Measurements from ENCODE around the gene ZNF227.
"Not testable (repeated sequence)": the region's sequence is repeated elsewhere in the genome, so short reads cannot be mapped to it uniquely, and the experiment has no call there.

The ZNF227 gene

DNA sequence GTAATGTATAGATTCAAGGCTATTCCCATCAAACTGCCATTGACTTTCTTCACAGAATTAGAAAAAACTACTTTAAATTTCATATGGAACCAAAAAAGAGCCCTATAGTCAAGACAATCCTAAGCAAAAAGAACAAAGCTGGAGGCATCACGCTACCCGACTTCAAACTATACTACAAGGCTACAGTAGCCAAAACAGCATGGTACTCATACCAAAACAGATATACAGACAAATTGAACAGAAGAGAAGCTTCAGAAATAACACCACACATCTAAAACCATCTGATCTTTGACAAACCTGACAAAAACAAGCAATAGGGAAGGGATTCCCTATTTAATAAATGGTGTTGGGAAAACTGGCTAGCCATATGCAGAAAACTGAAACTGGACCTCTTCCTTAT, 40.0 kb downstream of the ZNF227 start:
- not testable (repeated sequence) for DNase-seq (ENCODE audit: low read depth)

DNA sequence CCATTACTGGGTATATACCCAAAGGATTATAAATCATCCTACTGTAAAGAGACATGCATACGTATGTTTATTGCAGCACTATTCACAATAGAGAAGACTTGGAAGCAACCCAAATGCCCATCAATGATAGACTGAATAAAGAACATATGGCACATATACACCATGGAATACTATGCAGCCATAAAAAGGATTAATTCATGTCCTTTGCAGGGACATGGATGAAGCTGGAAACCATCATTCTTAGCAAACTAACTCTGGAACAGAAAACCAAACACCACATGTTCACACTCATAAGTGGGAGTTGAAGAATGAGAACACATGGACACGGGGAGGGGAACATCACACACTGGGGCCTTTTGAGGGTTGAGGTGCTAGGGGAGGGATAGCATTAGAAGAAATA, 41.1 kb downstream of the ZNF227 start:
- not testable (repeated sequence) for DNase-seq (ENCODE audit: low read depth)

DNA sequence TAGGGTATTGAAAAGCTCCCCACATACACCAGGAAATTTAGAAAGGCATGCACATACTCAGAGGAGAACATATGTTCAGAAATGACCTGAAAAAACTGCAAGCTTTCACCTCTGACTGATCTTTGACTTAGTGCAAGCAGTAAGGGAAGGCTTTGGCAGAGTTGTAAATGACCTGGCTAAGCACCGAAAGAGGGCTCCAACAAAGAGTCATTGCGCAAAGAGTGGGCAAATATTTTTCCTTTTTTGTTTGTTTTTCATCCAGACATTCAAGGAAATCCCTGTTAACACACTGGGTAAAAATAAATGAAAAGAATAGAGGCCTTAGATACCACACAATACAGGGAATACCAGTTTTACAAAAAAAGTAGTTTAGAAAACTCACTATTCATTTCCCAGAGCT, 42.2 kb downstream of the ZNF227 start:
- no peak for DNase-seq (ENCODE audit: low read depth)

DNA sequence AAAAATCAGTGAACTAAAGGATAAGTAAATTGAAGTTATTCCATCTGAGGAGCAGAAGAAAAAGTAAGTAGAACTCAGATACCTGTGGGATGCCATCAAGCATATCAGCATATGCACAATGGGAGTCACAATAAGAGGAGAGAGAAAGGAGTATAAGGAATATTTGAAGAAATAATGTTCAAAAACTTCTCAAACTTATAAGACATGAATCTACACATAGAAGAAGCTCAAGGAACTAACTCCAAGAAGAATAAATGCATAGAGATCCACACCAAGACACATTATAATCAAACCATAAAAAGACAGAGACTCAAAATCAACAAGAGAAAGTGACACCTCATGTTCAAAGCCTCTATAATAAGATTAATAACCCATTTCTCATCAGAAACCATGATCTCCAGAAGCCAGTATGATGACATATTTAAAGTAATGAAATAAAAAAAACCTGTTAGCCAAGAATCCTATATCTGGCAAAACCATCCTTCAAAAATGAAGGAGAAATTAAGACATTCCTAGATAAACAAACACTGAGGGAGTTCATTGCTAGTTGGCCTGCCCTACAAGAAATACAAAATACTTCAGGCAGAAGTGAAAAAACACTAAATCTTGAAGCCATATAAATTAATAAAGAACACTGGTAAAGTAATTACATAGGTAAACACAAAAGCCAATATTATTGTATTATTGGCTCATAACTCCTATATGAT, 43.5 kb downstream of the ZNF227 start:
- DNase-seq (ENCODE audit: low read depth), result no peak

DNA sequence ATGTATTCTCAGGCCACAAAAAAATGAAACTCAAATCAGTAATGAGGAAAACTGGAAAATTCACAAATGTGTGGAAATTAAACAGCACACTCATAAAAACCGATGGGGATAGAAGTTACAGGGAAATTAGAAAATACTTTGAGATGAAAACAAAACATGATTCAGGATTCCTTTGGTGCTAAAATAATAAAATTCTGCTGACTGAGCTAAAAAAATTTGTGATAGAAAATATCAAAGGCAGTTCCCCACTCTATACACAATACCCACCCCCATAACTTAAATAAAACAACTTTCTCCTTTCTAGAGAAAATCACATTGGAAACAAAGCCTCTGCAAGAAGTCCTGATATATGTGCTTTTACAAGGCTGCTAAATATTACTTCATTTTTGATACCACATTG, 45.8 kb downstream of the ZNF227 start:
- no peak for DNase-seq (ENCODE audit: low read depth)

DNA sequence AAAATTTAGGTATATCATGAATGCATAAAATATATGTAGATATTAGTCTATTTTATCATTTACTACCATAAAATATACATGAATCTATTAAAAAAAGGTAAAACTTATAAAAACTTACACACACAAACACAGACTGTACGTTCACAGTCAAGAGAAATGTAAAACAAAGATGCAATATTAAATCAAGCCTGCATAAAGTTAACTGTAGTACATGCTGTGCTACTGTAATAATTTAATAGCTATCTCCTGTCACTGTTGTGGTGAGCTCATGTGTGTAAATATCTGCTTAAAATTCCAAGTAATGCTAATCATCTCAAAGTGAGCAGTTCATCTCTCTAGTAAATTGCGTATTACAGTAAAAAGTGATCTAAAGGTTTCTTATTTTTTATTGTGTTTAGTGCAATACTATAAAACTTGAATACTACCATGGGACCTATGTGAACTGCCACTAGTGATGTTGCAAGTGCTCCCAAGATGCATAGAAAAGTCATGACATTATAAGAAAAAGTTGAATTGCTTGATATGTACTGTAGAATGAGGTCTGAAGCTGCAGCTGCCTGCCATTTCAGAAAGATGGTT, 46.6 kb downstream of the ZNF227 start:
- no peak for DNase-seq (ENCODE audit: low read depth)

DNA sequence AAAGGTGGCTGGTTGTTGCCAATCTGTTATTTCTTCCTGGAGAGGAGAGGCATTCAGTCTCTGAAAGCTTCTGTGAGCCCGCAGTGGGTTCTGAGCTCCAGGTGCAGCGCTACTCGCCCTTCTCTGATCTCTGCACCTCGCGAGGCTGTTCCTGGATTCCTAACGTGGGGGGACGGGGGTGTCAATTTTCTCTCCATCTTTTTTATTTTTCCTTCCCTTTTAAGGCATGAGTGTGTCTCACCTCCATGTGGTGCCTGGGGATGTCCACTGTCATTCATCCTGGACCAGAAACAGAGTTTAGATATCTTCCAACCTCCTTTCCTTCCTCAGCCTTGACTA, 48.0 kb downstream of the ZNF227 start:
- DNase-seq (ENCODE audit: low read depth), result no peak

DNA sequence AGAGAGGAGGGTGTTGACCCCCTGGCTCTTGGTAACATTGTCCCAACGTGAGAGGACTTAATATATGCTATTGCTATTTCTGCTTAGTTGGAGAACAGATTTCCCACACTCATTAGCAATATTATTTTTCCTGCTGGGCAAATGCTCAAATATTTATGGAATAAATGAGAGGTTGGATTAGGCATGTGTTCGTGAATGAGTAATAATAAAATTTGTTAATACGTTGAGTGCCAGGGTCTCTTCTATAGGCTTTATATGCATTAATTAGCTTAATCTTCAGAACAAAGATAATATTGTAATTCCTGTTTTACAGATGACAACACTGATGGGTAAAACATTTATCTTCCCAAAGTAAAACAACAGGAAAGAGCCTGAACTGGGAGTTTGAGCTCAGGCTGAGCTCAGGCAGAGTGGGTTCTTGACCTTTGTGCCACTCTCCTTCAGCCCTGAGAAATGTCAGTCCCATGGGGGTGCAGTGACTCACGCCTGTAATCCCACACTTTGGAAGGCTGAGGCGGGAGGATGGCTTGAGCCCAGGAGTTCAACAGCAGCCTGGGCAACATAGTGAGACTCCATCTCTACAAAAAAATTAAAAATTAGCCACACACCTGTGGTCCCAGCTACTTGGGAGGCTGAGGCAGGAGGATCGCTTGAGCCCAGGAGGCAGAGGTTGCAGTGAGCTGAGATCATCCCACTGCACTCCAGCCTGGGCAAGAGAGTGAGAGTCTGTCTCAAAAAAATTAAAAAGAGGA, 48.5 kb downstream of the ZNF227 start:
- no peak for DNase-seq (ENCODE audit: low read depth)

DNA sequence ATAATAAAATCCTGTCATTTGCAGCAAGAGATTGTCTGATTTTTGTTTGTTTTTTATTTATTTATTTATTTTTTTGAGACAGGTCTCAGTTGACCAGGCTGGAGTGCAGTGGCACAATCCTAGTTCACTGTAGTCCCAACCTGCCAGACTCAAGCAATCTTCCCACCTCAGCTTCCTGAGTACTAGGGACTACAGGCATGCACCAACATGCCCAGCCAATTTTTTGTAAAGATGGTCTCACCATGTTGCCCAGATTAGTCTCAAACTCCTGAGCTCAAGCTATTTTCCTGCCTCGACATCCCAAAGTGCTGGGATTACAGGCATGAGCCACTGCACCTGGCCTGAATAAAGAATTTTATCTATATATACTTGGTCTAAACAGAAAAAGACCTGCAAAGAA, 65.0 kb downstream of the ZNF227 start:
- DNase-seq (ENCODE audit: low read depth), result no peak

DNA sequence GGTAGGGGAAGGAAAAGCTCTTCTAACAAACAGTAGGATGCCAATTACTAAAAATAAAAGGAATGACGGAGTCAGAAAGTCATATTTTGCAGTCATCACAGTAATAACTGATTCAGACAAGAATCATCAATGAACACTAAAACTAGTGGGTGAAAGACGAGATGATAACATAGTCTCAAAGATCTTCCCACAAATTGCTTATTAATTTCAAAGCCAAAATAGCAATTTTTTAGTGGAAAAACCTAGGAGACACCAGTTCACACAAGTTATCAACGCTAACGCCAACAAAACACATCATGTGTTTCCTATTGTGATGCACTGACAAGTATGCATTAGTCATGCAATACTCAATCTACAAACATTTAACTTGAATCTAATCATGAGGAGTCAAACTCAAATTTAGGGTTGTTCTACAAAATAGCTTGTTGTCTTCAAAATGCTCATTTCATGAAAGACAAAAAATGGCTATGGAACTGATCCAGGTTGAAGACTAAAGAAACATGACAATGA, 65.9 kb downstream of the ZNF227 start:
- DNase-seq (ENCODE audit: low read depth), result no peak

DNA sequence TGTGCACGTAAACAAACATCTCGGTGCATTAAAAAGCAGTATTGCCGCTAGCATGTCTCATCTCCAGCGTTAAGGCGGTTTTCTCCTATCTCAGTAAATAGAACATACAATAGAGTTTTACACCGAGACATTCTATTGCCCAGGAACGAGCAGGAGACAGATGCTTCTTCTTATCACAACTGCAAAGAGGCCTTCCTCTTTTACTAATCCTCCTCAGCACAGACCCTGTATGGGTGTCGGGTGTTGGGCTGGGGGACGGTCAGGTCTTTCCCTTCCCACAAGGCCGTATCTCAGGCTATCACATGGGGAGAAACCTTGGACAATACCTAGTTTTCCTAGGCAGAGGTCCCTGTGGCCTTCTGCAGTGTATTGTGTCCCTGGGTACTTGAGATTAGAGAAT, 68.6 kb downstream of the ZNF227 start:
- no peak for DNase-seq (ENCODE audit: low read depth)

DNA sequence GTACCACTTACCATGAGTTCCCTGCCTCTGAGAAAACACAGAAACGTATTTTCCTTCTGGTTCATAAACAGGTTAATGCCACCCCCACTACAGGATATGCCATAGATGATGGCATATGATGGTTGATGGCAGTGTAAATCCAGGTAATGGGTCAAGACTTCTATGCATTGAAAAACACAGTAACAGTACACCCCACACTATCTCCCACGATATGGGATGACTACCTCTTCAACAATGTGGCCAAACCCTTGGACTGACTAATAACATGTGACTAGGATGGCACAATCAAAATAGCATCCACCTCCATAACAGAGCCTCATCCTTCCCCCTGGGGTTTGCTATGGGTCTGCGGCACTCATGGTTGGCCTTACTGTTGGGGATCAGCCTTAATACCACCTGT, 70.5 kb downstream of the ZNF227 start:
- no peak for DNase-seq (ENCODE audit: low read depth)

DNA sequence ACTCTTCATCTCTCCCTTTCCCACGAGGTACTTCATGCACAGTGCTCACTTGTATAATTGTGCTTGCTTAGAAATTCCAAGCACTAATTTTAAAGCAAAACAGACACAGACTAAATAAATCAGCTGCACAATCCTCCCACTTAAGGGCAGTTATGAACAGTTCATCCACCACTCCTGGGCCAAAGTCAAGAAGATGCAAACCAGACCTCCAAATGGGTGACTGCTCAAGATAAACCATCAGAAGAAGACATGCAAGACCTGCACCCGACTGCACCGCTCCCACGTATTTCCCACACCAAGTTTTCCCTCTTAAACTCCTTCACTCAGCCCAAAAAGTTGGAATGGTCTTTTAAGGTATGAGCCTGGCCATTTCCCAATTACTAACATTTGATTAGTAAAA, 72.6 kb downstream of the ZNF227 start:
- no peak for DNase-seq (ENCODE audit: low read depth)
